Prostate gland (tissue), 2 donors: ENCODE data around the gene SIX5. TPM values are rescaled to one million over a fixed set of nuclear protein-coding genes. Genes with fewer than 3 reads are reported as not detected.
"Not testable (repeated sequence)": the region's sequence is repeated elsewhere in the genome, so short reads cannot be mapped to it uniquely, and the experiment has no call there.

ENCODE experiments used
- DNase-seq: peaks from one replicate; pipeline ENCODE4 v3.0.0-alpha.2; 2019; ENCODE audit warnings: low spot score
- H3K27ac ChIP-seq, 2 donors: fragments of 200-600 bp; sonication (generic); 2 replicates each; pipeline ENCODE4 v1.5.1; 2017 to 2019
- H3K27me3 ChIP-seq: fragments of 200-600 bp; sonication (generic); replicated peaks from 2 replicates; pipeline ENCODE4 v1.5.1; 2019; ENCODE audit not compliant: insufficient read depth
- H3K36me3 ChIP-seq, 2 donors: fragments of 200-600 bp; sonication (generic); 1 replicate in 1 of 2; 2 replicates in 1 of 2; pipeline versions ENCODE4 v1.5.1 to v1.8.1; 2017 to 2019
- H3K4me1 ChIP-seq: fragments of 200-600 bp; sonication (generic); replicated peaks from 2 replicates; pipeline ENCODE4 v1.5.1; 2019
- H3K4me3 ChIP-seq, 2 donors: fragments of 200-600 bp; sonication (generic); 2 replicates each; pipeline ENCODE4 v1.5.1; 2017 to 2019
- H3K9me3 ChIP-seq: fragments of 200-600 bp; sonication (generic); 2 replicates; pipeline ENCODE4 v1.5.1; 2017
- POLR2A ChIP-seq: fragments of 450-650 bp; IDR thresholded peaks from one replicate; pipeline ENCODE4 v1.6.1; 2016; ENCODE audit warnings: antibody characterized with exemption, mild to moderate bottlenecking
- POLR2AphosphoS5 ChIP-seq: sonication (generic); formaldehyde crosslinking; IDR thresholded peaks from one replicate; pipeline ENCODE4 v1.6.1; 2017; ENCODE audit warnings: antibody characterized with exemption
- WGBS: methylation state at CpG from one replicate; pipeline ENCODE4 v1.1.5; 2018; 5-methylcytosine and 5-hydroxymethylcytosine counted together
- intact Hi-C: fragments of 100-400 bp; cut with DNase I; formaldehyde crosslinking; loops from one replicate; pipeline ENCODE4 v1.14.2; 2022
- total RNA-seq, 2 donors: library from RNA; depleted of rRNA; stranded (reverse); fragments of >200 nt; gene quantifications; one replicate each; pipeline ENCODE4 v1.1.0, GENCODE V29; 2016
- TF ChIP-seq, protein P1 (sequence below), 4 experiments: fragments of 200-600 bp in 2 of 4; fragments of 450-650 bp in 2 of 4; sonication (generic) in 2 of 4; IDR thresholded peaks; 1 replicate in 3 of 4; 2 replicates in 1 of 4; pipeline ENCODE4 v1.5.1; 2016 to 2019; ENCODE audit warnings: antibody characterized with exemption in 4 of 4, mild to moderate bottlenecking in 2 of 4, moderate library complexity in 2 of 4

The SIX5 gene
- total RNA-seq, 2 donors from 2014 or later, result 33.7 to 37.5 TPM

DNA sequence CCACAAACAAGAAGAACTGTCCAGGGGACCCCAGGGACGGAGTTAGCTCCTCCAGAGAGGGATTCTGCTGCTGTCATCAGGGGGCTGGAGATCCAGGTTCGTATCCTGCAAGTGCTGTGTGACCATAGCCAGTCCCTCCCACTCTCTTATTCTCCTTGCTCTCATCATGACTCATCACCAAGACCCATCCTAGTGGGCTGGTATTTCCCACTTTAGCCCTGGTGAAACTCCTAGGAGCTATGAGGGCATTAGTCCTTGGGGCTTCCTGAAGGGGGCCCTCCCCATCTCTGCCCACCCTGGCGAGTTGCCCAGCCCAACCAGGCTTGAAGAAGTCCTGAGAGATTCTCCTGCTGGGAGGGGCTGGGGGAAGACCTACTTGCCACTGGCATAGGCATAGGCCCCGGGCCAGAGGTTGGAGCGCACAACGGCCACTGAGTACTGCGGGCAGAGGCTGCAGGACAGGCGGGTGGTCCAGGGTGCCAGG is 31.1 kb upstream of the SIX5 start:
- no peaks in the 10 kb centered on the region for H3K27me3 ChIP-seq
- no peak overlapping the region for H3K4me3 ChIP-seq
- TF ChIP-seq POLR2AphosphoS5, result no peak
- no peak for TF ChIP-seq POLR2A
- TF ChIP-seq, protein P1, sequence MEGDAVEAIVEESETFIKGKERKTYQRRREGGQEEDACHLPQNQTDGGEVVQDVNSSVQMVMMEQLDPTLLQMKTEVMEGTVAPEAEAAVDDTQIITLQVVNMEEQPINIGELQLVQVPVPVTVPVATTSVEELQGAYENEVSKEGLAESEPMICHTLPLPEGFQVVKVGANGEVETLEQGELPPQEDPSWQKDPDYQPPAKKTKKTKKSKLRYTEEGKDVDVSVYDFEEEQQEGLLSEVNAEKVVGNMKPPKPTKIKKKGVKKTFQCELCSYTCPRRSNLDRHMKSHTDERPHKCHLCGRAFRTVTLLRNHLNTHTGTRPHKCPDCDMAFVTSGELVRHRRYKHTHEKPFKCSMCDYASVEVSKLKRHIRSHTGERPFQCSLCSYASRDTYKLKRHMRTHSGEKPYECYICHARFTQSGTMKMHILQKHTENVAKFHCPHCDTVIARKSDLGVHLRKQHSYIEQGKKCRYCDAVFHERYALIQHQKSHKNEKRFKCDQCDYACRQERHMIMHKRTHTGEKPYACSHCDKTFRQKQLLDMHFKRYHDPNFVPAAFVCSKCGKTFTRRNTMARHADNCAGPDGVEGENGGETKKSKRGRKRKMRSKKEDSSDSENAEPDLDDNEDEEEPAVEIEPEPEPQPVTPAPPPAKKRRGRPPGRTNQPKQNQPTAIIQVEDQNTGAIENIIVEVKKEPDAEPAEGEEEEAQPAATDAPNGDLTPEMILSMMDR (IDR thresholded peaks at IDR 0.05), result no peak
- no peak for DNase-seq
- H3K36me3 ChIP-seq, result no peaks in the 10 kb centered on the region
- 81% methylated on average over 8 of the region's 8 CpGs for WGBS
- intact Hi-C loops, result no loop called here
- no peaks in the 10 kb centered on the region for H3K4me1 ChIP-seq
- H3K9me3 ChIP-seq, result no peaks in the 10 kb centered on the region
- no peak overlapping the region for H3K27ac ChIP-seq

GRCh38 chr19:45799541-45799940 is 30.5 kb upstream of the SIX5 start:
- H3K4me1 ChIP-seq, result not testable (repeated sequence)
- WGBS, result 48% methylated on average over 5 of the region's 5 CpGs
- intact Hi-C loops, result loop anchor here (5.0 kb wide), 1 partner anchor 82 kb away; no protein-coding TSS in a partner anchor

GRCh38 chr19:45798995-45799517 is 30.0 kb upstream of the SIX5 start:
- WGBS, result 3% methylated on average over 10 of the region's 10 CpGs
- H3K9me3 ChIP-seq, result no peaks in the 10 kb centered on the region
- H3K4me1 ChIP-seq, result no peaks in the 10 kb centered on the region
- intact Hi-C loops, result loop anchor here (5.0 kb wide), 1 partner anchor 82 kb away; no protein-coding TSS in a partner anchor
- H3K36me3 ChIP-seq, result no peaks in the 10 kb centered on the region
- no peak overlapping the region for H3K4me3 ChIP-seq
- no peak for DNase-seq
- TF ChIP-seq, protein P1 (IDR thresholded peaks at IDR 0.05), result peak; percentile 75 to 89 (median 86)
- peak; percentile 60 for TF ChIP-seq POLR2AphosphoS5
- TF ChIP-seq POLR2A, result no peak
- H3K27me3 ChIP-seq, result no peaks in the 10 kb centered on the region
- H3K27ac ChIP-seq, result peak overlapping the region; percentile 2 to 11

More at GRCh38 chr19:45799541-45799940, 30.5 kb upstream of the SIX5 start:
- H3K27ac ChIP-seq, result peak overlapping the region; percentile 2 to 11
- not testable (repeated sequence) for H3K4me3 ChIP-seq, H3K9me3 ChIP-seq, H3K36me3 ChIP-seq, H3K27me3 ChIP-seq, DNase-seq

DNA sequence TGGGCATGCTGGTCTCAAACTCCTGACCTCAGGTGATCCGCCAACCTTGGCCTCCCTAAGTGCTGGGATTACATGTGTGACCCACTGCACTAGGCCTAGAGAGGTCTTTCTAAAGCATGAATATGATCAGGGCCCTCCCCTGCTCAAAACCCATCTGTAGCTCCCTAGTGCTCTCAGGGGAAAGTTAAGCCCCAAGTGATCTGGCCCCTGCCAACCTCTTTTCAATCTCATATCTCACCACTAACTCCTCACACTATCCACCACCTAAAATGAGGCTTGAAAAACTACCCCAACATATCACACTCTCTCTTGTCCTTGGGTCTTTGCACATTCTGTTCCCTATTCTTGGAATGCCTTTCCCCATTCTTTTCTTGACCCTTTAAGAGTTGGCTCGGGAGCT is 25.6 kb upstream of the SIX5 start:
- H3K9me3 ChIP-seq, result no peaks in the 10 kb centered on the region
- H3K36me3 ChIP-seq, result no peaks in the 10 kb centered on the region
- no peaks in the 10 kb centered on the region for H3K27me3 ChIP-seq
- intact Hi-C loops, result loop anchor here (5.0 kb wide), 1 partner anchor 77 kb away; no protein-coding TSS in a partner anchor
- 80% methylated on average over 2 of the region's 2 CpGs for whole genome bisulfite sequencing
- no peak overlapping the region for H3K27ac ChIP-seq
- TF ChIP-seq, protein P1 (IDR thresholded peaks at IDR 0.05), result no peak
- TF ChIP-seq POLR2AphosphoS5 (no peak), POLR2A (no peak)
- no peak for DNase-seq
- H3K4me3 ChIP-seq, result no peak overlapping the region
- H3K4me1 ChIP-seq, result peaks cover 2% of the 10 kb centered on the region

DNA sequence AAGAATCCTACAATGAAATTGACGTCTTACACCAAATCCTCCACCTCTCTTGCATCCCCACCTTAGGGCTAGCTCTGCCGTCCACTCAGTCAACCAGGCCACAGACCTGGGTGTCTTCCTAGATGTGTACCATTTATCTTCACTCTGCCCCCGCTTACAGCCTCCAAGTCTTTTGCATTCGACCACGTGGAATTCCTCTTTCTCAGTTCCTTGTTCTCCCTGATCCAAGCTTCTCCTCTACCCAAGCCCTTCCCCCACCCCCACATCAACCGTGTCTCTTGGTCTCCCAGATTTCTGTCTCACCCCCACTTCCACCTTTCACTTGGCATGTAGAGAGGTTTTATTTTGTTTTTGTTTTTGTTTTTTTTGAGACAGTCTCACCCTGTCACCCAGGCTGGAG is 24.8 kb upstream of the SIX5 start:
- no peak for DNase-seq
- no peak for TF ChIP-seq POLR2A
- TF ChIP-seq POLR2AphosphoS5, result no peak
- TF ChIP-seq, protein P1 (IDR thresholded peaks at IDR 0.05), result no peak
- no peak overlapping the region for H3K27ac ChIP-seq
- H3K36me3 ChIP-seq, result no peaks in the 10 kb centered on the region
- no peaks in the 10 kb centered on the region for H3K27me3 ChIP-seq
- H3K4me3 ChIP-seq, result no peak overlapping the region
- peaks cover 2% of the 10 kb centered on the region for H3K4me1 ChIP-seq
- intact Hi-C loops, result no loop called here
- 59% methylated on average over 6 of the region's 6 CpGs for WGBS
- no peaks in the 10 kb centered on the region for H3K9me3 ChIP-seq
